ENCODE measurements around the gene TCF7. TPM values are rescaled to one million over a fixed set of nuclear protein-coding genes. Genes with fewer than 3 reads are reported as not detected.

The TCF7 gene
- total RNA-seq, 2 experiments from 2014 or later: 0.97 to 1.1 TPM

DNA sequence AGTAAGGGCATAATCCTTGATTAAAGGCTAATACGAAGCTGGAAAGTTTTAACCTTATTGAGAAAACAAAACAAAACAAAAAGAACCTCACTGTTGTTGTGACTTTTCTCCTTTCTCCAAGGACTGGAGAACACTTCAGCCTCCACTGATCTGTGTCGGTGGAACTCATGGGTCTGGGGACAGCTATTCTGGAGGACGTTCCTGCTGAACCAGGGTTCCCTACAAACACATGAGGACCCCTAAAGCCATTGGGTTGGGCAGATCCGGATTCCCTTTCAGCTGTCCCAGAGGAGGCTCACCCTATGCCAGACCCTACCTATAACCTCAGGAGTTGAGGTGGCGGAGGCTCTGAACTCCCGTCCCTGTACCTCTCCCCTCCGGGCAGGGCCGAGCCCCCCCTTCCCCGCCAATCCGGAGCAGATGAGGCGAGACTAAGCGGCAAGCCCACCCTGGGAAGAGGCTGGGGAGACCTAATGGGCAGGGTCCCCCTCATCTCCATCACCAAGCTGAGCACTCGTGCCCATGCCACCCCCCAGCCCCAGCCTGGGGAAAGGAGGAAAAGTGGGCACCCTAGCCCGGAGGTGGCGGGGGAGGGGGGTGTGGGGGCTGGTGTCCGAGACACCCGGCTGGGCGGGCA, 1.6 kb upstream of the TCF7 start:
- no peaks in the 10 kb centered on the region for H3K9me2 ChIP-seq (ENCODE audit: insufficient read depth, low read length)
- no peak for TF ChIP-seq EZH2phosphoT487 (IDR thresholded peaks at IDR 0.05; ENCODE audit: borderline replicate concordance, low read depth, low read length)
- TF ChIP-seq, protein P1, sequence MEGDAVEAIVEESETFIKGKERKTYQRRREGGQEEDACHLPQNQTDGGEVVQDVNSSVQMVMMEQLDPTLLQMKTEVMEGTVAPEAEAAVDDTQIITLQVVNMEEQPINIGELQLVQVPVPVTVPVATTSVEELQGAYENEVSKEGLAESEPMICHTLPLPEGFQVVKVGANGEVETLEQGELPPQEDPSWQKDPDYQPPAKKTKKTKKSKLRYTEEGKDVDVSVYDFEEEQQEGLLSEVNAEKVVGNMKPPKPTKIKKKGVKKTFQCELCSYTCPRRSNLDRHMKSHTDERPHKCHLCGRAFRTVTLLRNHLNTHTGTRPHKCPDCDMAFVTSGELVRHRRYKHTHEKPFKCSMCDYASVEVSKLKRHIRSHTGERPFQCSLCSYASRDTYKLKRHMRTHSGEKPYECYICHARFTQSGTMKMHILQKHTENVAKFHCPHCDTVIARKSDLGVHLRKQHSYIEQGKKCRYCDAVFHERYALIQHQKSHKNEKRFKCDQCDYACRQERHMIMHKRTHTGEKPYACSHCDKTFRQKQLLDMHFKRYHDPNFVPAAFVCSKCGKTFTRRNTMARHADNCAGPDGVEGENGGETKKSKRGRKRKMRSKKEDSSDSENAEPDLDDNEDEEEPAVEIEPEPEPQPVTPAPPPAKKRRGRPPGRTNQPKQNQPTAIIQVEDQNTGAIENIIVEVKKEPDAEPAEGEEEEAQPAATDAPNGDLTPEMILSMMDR (conservative IDR thresholded peaks at IDR 0.05; ENCODE audit: low read length): no peak
- no peaks in the 10 kb centered on the region for H3K79me2 ChIP-seq (ENCODE audit: insufficient read depth, low read depth, low read length)
- no peak overlapping the region for H3K4me2 ChIP-seq (ENCODE audit: low read length)
- intact Hi-C loops (cut with micrococcal nuclease; ENCODE audit: unreplicated experiment): no loop called here
- ChIA-PET POLR2A (no interaction called here), CTCF (ENCODE audit: unreplicated experiment) (no interaction called here)
- no peaks in the 10 kb centered on the region for H3K9me3 ChIP-seq (ENCODE audit: low read length)
- H3K4me1 ChIP-seq (ENCODE audit: insufficient read depth, low read length, poor library complexity, severe bottlenecking): peaks cover 13% of the 10 kb centered on the region
- H4K20me1 ChIP-seq (ENCODE audit: insufficient read depth, low read length): no peaks in the 10 kb centered on the region
- no peak overlapping the region for H3K4me3 ChIP-seq (ENCODE audit: low read depth, low read length, poor library complexity, severe bottlenecking)
- no peak for DNase-seq (ENCODE audit: low spot score)
- no peaks in the 10 kb centered on the region for H3K36me3 ChIP-seq (ENCODE audit: insufficient read depth, low read length)
- BruUV-seq (replicated peaks): no TSS peak
- H2AFZ ChIP-seq (ENCODE audit: low read length): no peak overlapping the region
- H3K27ac ChIP-seq (ENCODE audit: low read depth, low read length, poor library complexity, severe bottlenecking): no peak overlapping the region

DNA sequence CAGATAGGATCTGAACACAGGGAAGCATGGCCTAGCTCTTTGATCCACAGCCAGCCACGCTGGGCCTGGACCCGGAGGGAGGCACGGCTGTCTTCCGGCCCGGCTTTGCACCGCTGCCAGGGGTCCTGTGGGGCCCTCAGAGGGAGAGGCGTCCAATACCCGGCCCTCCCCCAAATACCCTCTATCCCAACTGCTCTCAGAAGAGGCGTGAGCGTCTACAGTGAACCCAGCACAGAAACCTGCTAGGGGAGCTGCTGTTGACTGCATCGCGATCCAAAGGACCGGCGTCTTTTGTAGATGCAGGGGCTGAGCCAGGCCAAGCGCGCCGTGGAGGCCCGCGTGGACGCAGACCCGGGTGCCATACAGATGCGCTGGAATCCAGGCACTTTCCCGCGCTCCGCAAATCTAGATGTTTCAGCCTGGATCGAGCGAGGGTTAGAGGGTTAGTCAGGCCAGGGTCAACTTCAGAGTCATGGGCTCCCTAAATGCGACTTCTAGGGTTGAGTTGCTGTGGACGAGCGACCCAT, 1.1 kb upstream of the TCF7 start:
- H3K27ac ChIP-seq (ENCODE audit: low read depth, low read length, poor library complexity, severe bottlenecking): no peak overlapping the region
- ChIA-PET POLR2A (no interaction called here), CTCF (ENCODE audit: unreplicated experiment) (no interaction called here)
- no peak for DNase-seq (ENCODE audit: low spot score)
- H3K4me1 ChIP-seq (ENCODE audit: insufficient read depth, low read length, poor library complexity, severe bottlenecking): peaks cover 13% of the 10 kb centered on the region
- H2AFZ ChIP-seq (ENCODE audit: low read length): no peak overlapping the region
- no TSS peak for BruUV-seq (replicated peaks)
- H3K4me3 ChIP-seq (ENCODE audit: low read depth, low read length, poor library complexity, severe bottlenecking): no peak overlapping the region
- TF ChIP-seq, protein P1 (conservative IDR thresholded peaks at IDR 0.05; ENCODE audit: low read length): no peak
- TF ChIP-seq EZH2phosphoT487 (IDR thresholded peaks at IDR 0.05; ENCODE audit: borderline replicate concordance, low read depth, low read length): no peak
- H3K36me3 ChIP-seq (ENCODE audit: insufficient read depth, low read length): no peaks in the 10 kb centered on the region
- no peak overlapping the region for H3K4me2 ChIP-seq (ENCODE audit: low read length)
- intact Hi-C loops (cut with micrococcal nuclease; ENCODE audit: unreplicated experiment): no loop called here
- no peaks in the 10 kb centered on the region for H3K9me3 ChIP-seq (ENCODE audit: low read length)
- H3K79me2 ChIP-seq (ENCODE audit: insufficient read depth, low read depth, low read length): no peaks in the 10 kb centered on the region
- H4K20me1 ChIP-seq (ENCODE audit: insufficient read depth, low read length): no peaks in the 10 kb centered on the region
- H3K9me2 ChIP-seq (ENCODE audit: insufficient read depth, low read length): no peaks in the 10 kb centered on the region

Measured in OCI-LY7 (cell line).